Astrocyte (in vitro differentiated cells and primary cell): ENCODE results near the gene FRMD8. TPM values are rescaled to one million over a fixed set of nuclear protein-coding genes. Genes with fewer than 3 reads are reported as not detected.
A peak's percentile ranks its signal among the peaks of the same experiment; 100 is the strongest.

Experiments
- DNase-seq: peaks from one replicate; pipeline ENCODE4 v3.0.0-alpha.2; 2010; ENCODE audit warnings: low read depth
- FAIRE-seq: peaks from 2 replicates; lab custom pipeline; 2011; peaks lifted over from hg19 to GRCh38; lab: Jason Lieb, UNC
- H2AFZ ChIP-seq: 2 replicates; pipeline ENCODE4 v1.6.0; 2012; ENCODE audit warnings: low read depth, low read length, inconsistent platforms
- H3K27ac ChIP-seq: 2 replicates; pipeline ENCODE4 v1.5.1; 2011; ENCODE audit warnings: low read depth, low read length, inconsistent platforms
- H3K27me3 ChIP-seq: 2 replicates; pipeline ENCODE4 v1.6.0; 2011; ENCODE audit warnings: low read length, inconsistent platforms; ENCODE audit not compliant: insufficient read depth
- H3K36me3 ChIP-seq: 2 replicates; pipeline ENCODE4 v1.5.1; 2011; ENCODE audit warnings: low read length, inconsistent platforms; ENCODE audit not compliant: insufficient read depth
- H3K4me1 ChIP-seq: 2 replicates; pipeline ENCODE4 v1.5.1; 2011; ENCODE audit warnings: low read length, inconsistent platforms; ENCODE audit not compliant: insufficient read depth
- H3K4me2 ChIP-seq: 2 replicates; pipeline ENCODE4 v1.6.0; 2012; ENCODE audit warnings: low read length, inconsistent platforms
- H3K4me3 ChIP-seq: 2 replicates; pipeline ENCODE4 v1.5.1; 2011; ENCODE audit warnings: low read depth, mild to moderate bottlenecking, low read length, inconsistent platforms; ENCODE audit not compliant: insufficient read depth
- H3K79me2 ChIP-seq: 2 replicates; pipeline ENCODE4 v1.6.0; 2012; ENCODE audit warnings: mild to moderate bottlenecking, low read length, inconsistent platforms; ENCODE audit not compliant: insufficient read depth
- H3K9ac ChIP-seq: 2 replicates; pipeline ENCODE4 v1.6.0; 2012; ENCODE audit warnings: mild to moderate bottlenecking, low read length, inconsistent platforms
- H3K9me3 ChIP-seq: 2 replicates; pipeline ENCODE4 v1.5.1; 2012; ENCODE audit warnings: low read depth, mild to moderate bottlenecking, low read length, inconsistent platforms; ENCODE audit not compliant: insufficient read depth
- H4K20me1 ChIP-seq: 2 replicates; pipeline ENCODE4 v1.6.0; 2012; ENCODE audit warnings: low read length, inconsistent platforms; ENCODE audit not compliant: insufficient read depth
- H3K27ac Mint-ChIP-seq: one replicate; pipeline ENCODE4 v1.8.0; 2021; ENCODE audit warnings: mild to moderate bottlenecking, mixed read lengths; ENCODE audit not compliant: unreplicated experiment
- H3K27me3 Mint-ChIP-seq: one replicate; pipeline ENCODE4 v1.8.0; 2021; ENCODE audit warnings: low read depth, mixed read lengths; ENCODE audit not compliant: unreplicated experiment
- H3K36me3 Mint-ChIP-seq: one replicate; pipeline ENCODE4 v1.8.0; 2021; ENCODE audit warnings: low read depth, mixed read lengths; ENCODE audit not compliant: unreplicated experiment
- H3K4me1 Mint-ChIP-seq: one replicate; pipeline ENCODE4 v1.8.0; 2021; ENCODE audit warnings: low read depth, mixed read lengths; ENCODE audit not compliant: unreplicated experiment
- H3K4me3 Mint-ChIP-seq: one replicate; pipeline ENCODE4 v1.8.0; 2021; ENCODE audit warnings: mild to moderate bottlenecking, moderate library complexity, mixed read lengths; ENCODE audit not compliant: unreplicated experiment
- H3K9me3 Mint-ChIP-seq: one replicate; pipeline ENCODE4 v1.8.0; 2021; ENCODE audit warnings: mild to moderate bottlenecking, mixed read lengths; ENCODE audit not compliant: unreplicated experiment
- CTCF ChIP-seq: IDR thresholded peaks from 2 replicates; pipeline ENCODE4 v1.5.1; 2011; ENCODE audit warnings: low read depth, mild to moderate bottlenecking, inconsistent platforms, low read length, moderate library complexity; ENCODE audit not compliant: insufficient read depth
- EZH2 ChIP-seq: IDR thresholded peaks from 2 replicates; pipeline ENCODE4 v1.6.1; 2012; ENCODE audit warnings: mild to moderate bottlenecking, low read length, inconsistent platforms; ENCODE audit not compliant: insufficient read depth
- total RNA-seq: library from RNA; stranded (reverse); gene quantifications from 2 replicates; pipeline ENCODE4 v1.2.1, GENCODE V29; 2021

Gene FRMD8
- total RNA-seq, 1 donor from 2014 or later = 61.2 TPM

GRCh38 chr11:65422633-65423515, 36.4 kb downstream of the FRMD8 start, which contains the start of gene NEAT1:
TSS of gene NEAT1 (plus strand) at chr11:65422798.
- H3K4me1 ChIP-seq = peaks cover 56% of the 10 kb centered on the region
- peaks cover 95% of the 10 kb centered on the region for H3K79me2 ChIP-seq
- FAIRE-seq = no peak
- peak within 1 kb of the TSS; percentile 100 for H3K27ac ChIP-seq
- peaks cover 6% of the 10 kb centered on the region for H3K36me3 Mint-ChIP-seq
- H3K36me3 ChIP-seq = peaks cover 13% of the 10 kb centered on the region
- H3K27ac Mint-ChIP-seq = peak within 1 kb of the TSS; percentile 88
- H3K9ac ChIP-seq = peak within 1 kb of the TSS; percentile 96
- peaks cover 62% of the 10 kb centered on the region for H3K4me1 Mint-ChIP-seq
- H4K20me1 ChIP-seq = peaks cover 51% of the 10 kb centered on the region
- no peak within 1 kb of the TSS for H2AFZ ChIP-seq
- no peaks in the 10 kb centered on the region for H3K27me3 Mint-ChIP-seq
- TF ChIP-seq CTCF (no peak), EZH2 (no peak)
- peak within 1 kb of the TSS; percentile 95 for H3K4me3 ChIP-seq
- no peaks in the 10 kb centered on the region for H3K9me3 ChIP-seq
- peak within 1 kb of the TSS; percentile 94 for H3K4me2 ChIP-seq
- H3K4me3 Mint-ChIP-seq = peak within 1 kb of the TSS; percentile 92
- no peaks in the 10 kb centered on the region for H3K27me3 ChIP-seq
- peak; percentile 84 for DNase-seq
- H3K9me3 Mint-ChIP-seq = peaks cover 1% of the 10 kb centered on the region

GRCh38 chr11:65423516-65424204, 37.2 kb downstream of the FRMD8 start:
- H3K36me3 Mint-ChIP-seq = peaks cover 6% of the 10 kb centered on the region
- H3K4me1 Mint-ChIP-seq = peaks cover 66% of the 10 kb centered on the region
- H3K27ac Mint-ChIP-seq = peak overlapping the region; percentile 88
- no peaks in the 10 kb centered on the region for H3K27me3 Mint-ChIP-seq
- Histone ChIP-seq H4K20me1 (peaks cover 59% of the 10 kb centered on the region), H3K27ac (peak overlapping the region; percentile 100), H3K36me3 (peaks cover 13% of the 10 kb centered on the region), H3K79me2 (peaks cover 96% of the 10 kb centered on the region), H3K27me3 (no peaks in the 10 kb centered on the region), H3K9me3 (no peaks in the 10 kb centered on the region), H3K4me1 (peaks cover 55% of the 10 kb centered on the region), H3K4me3 (peak overlapping the region; percentile 95), H3K4me2 (peak overlapping the region; percentile 94), H2AFZ (no peak overlapping the region), H3K9ac (peak overlapping the region; percentile 96)
- FAIRE-seq = no peak
- H3K9me3 Mint-ChIP-seq = peaks cover 1% of the 10 kb centered on the region
- H3K4me3 Mint-ChIP-seq = peak overlapping the region; percentile 92
- DNase-seq = no peak
- TF ChIP-seq CTCF (no peak), EZH2 (no peak)
